OCI-LY3 (cell line): ENCODE results near the gene FBXO28.

Experiments
- CTCF ChIP-seq: fragments of 200-600, 300-600 bp; sonication (generic); IDR thresholded peaks from 2 replicates; pipeline ENCODE4 v1.5.1; 2014; ENCODE audit warnings: antibody characterized with exemption, low read length, low read depth
- EZH2phosphoT487 ChIP-seq: fragments of 200-600 bp; shearing (Covaris generic); IDR thresholded peaks from 2 replicates; pipeline ENCODE4 v1.6.1; 2018; ENCODE audit warnings: antibody characterized with exemption, mixed run types, low read depth

- TF ChIP-seq CTCF = no peak
- TF ChIP-seq EZH2phosphoT487 = no peak
These were observed 68.3 kb downstream of the FBXO28 start for GRCh38 chr1:224182057-224182865.
